ENCODE measurements around the gene TRIM33. TPM values are rescaled to one million over a fixed set of nuclear protein-coding genes. Genes with fewer than 3 reads are reported as not detected.

Gene TRIM33
- total and polyA plus RNA-seq, 2 donors (not counting 1 experiment from before 2014, with no cell fraction given), result 13.7 to 61.0 TPM

DNA sequence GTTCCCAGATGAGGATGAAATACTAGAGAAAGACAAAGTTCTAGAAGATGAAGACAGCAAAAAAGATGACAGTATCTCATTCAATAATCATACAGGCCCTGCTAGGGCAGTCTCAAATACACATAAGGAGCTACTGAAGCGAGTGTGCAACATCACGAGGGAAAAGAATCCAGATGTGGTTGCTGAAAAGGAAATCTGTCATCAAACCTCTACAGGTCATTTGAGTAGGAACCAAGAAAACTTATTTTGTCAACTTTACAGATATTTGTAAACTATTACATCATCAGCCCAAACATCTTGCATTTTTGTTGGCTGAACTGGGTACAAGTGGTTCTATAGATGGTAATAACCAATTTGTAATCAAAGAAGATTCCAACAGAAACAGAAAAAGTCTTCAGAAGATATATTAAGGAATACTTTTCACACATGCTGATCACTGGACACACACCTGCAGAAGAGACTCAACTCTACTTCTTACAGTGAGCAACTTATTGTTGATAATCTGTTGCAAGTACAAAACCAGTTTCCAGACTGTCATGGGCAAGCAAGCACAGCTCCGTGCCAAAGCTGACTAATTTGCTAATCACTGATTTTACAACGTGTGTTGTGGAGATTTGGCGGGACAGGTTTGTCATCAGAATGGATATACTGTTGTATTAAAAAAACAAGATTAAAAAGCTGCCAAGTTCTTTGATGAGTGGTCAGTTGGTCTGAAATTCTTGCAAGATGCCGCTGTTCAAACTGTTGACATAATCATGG is 42.1 kb downstream of the TRIM33 start:
- Mint-ChIP-seq H3K27me3 (no peaks in the 10 kb centered on the region), H3K9me3 (ENCODE audit: insufficient read depth) (no peaks in the 10 kb centered on the region), H3K4me1 (peaks cover 55% of the 10 kb centered on the region), H3K4me3 (no peak overlapping the region), H3K27ac (no peak overlapping the region)
- no peak for TF ChIP-seq EZH2 (IDR thresholded peaks at IDR 0.05; ENCODE audit: borderline replicate concordance, insufficient read depth, low read depth, low read length, poor library complexity, severe bottlenecking)
- TF ChIP-seq, protein P1, sequence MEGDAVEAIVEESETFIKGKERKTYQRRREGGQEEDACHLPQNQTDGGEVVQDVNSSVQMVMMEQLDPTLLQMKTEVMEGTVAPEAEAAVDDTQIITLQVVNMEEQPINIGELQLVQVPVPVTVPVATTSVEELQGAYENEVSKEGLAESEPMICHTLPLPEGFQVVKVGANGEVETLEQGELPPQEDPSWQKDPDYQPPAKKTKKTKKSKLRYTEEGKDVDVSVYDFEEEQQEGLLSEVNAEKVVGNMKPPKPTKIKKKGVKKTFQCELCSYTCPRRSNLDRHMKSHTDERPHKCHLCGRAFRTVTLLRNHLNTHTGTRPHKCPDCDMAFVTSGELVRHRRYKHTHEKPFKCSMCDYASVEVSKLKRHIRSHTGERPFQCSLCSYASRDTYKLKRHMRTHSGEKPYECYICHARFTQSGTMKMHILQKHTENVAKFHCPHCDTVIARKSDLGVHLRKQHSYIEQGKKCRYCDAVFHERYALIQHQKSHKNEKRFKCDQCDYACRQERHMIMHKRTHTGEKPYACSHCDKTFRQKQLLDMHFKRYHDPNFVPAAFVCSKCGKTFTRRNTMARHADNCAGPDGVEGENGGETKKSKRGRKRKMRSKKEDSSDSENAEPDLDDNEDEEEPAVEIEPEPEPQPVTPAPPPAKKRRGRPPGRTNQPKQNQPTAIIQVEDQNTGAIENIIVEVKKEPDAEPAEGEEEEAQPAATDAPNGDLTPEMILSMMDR (IDR thresholded peaks at IDR 0.05), result no peak
- no peaks in the 10 kb centered on the region for H3K36me3 ChIP-seq (replicated peaks in 1 of 2; ENCODE audit: control extremely low read depth in 1 of 2, control insufficient read depth in 1 of 2, extremely low read depth in 1 of 2, insufficient read depth in 2 of 2, low read length in 1 of 2)
- intact Hi-C loops (cut with micrococcal nuclease), result loop anchor here (2.0 kb wide), 1 partner anchor 14 kb away; no protein-coding TSS in a partner anchor
- H3K27me3 ChIP-seq (replicated peaks in 1 of 4; ENCODE audit: control extremely low read depth in 1 of 4, control insufficient read depth in 3 of 4, insufficient read depth in 4 of 4, low read length in 3 of 4), result no peaks in the 10 kb centered on the region
- H3K4me2 ChIP-seq (replicated peaks; ENCODE audit: low read depth, low read length, poor library complexity, severe bottlenecking), result no peak overlapping the region
- peak overlapping the region in 1 of 2 donors; percentile 3 for H3K27ac ChIP-seq (ENCODE audit: low read length in 2 of 2)
- H3K9ac ChIP-seq (ENCODE audit: low read length), result no peak overlapping the region
- no peak for ATAC-seq (ENCODE audit: low read depth)
- H3K9me3 ChIP-seq (ENCODE audit: control extremely low read depth in 1 of 3, control insufficient read depth in 2 of 3, insufficient read depth in 1 of 3, low read length in 2 of 3), result no peaks in the 10 kb centered on the region
- H3K4me3 ChIP-seq (ENCODE audit: control extremely low read depth in 1 of 5, extremely low read depth in 1 of 5, insufficient read depth in 1 of 5, low read depth in 2 of 5, low read length in 4 of 5), result no peak overlapping the region
- H2AFZ ChIP-seq (ENCODE audit: insufficient read depth, low read depth, low read length, poor library complexity, severe bottlenecking), result no peak overlapping the region
- ChIA-PET CTCF (no interaction called here), POLR2A (no interaction called here)
- peaks cover 72% of the 10 kb centered on the region for H4K20me1 ChIP-seq (ENCODE audit: control insufficient read depth, insufficient read depth, low read length, poor library complexity, severe bottlenecking)
- WGBS (ENCODE audit: insufficient coverage), result 100% methylated on average over 2 of the region's 6 CpGs
- H3K4me1 ChIP-seq (ENCODE audit: control insufficient read depth in 2 of 2, insufficient read depth in 2 of 2, low read length in 2 of 2), result peaks cover 11 to 20% of the 10 kb centered on the region in 2 donors
- H3K79me2 ChIP-seq (ENCODE audit: control insufficient read depth, insufficient read depth, low read length), result peaks cover 98% of the 10 kb centered on the region
- DNase-seq, result no peak

DNA sequence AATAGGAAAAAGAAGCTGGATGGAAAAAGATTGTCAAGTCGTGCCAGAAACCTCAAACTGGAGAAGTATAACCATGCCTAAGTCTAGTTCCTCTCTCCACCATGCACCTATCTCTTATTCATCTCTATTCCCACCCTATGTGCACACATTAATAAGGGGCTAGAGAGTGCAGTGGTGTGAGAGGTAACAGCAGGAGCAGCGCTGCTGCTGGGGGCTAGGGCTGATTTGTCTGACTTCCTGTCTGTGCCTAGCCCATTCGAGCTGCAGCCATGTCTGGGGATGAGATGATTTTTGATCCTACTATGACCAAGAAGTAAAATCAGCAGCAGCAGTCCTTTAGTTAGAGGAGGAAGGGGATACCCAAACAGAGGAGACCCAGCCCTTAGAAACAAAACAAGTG is 43.0 kb downstream of the TRIM33 start:
- Histone ChIP-seq H3K79me2 (ENCODE audit: control insufficient read depth, insufficient read depth, low read length) (peaks cover 98% of the 10 kb centered on the region), H3K9ac (ENCODE audit: low read length) (no peak overlapping the region), H3K4me1 (ENCODE audit: control insufficient read depth in 2 of 2, insufficient read depth in 2 of 2, low read length in 2 of 2) (peaks cover 11 to 20% of the 10 kb centered on the region in 2 donors), H4K20me1 (ENCODE audit: control insufficient read depth, insufficient read depth, low read length, poor library complexity, severe bottlenecking) (peaks cover 75% of the 10 kb centered on the region), H3K4me3 (ENCODE audit: control extremely low read depth in 1 of 5, extremely low read depth in 1 of 5, insufficient read depth in 1 of 5, low read depth in 2 of 5, low read length in 4 of 5) (no peak overlapping the region), H3K27ac (ENCODE audit: low read length in 2 of 2) (peak overlapping the region in 1 of 2 donors; percentile 3), H3K9me3 (ENCODE audit: control extremely low read depth in 1 of 3, control insufficient read depth in 2 of 3, insufficient read depth in 1 of 3, low read length in 2 of 3) (no peaks in the 10 kb centered on the region), H3K4me2 (replicated peaks; ENCODE audit: low read depth, low read length, poor library complexity, severe bottlenecking) (peak overlapping the region; percentile 20), H3K27me3 (replicated peaks in 1 of 4; ENCODE audit: control extremely low read depth in 1 of 4, control insufficient read depth in 3 of 4, insufficient read depth in 4 of 4, low read length in 3 of 4) (no peaks in the 10 kb centered on the region), H3K36me3 (replicated peaks in 1 of 2; ENCODE audit: control extremely low read depth in 1 of 2, control insufficient read depth in 1 of 2, extremely low read depth in 1 of 2, insufficient read depth in 2 of 2, low read length in 1 of 2) (no peaks in the 10 kb centered on the region), H2AFZ (ENCODE audit: insufficient read depth, low read depth, low read length, poor library complexity, severe bottlenecking) (no peak overlapping the region)
- DNase-seq (no peak), ATAC-seq (ENCODE audit: low read depth) (no peak)
- intact Hi-C loops (cut with micrococcal nuclease), result loop anchor here (2.0 kb wide), 1 partner anchor 15 kb away; no protein-coding TSS in a partner anchor
- POLR2A ChIA-PET, result no interaction called here
- no peaks in the 10 kb centered on the region for H3K9me3 Mint-ChIP-seq (ENCODE audit: insufficient read depth)
- CTCF ChIA-PET, result interaction anchor here (1.5 kb wide), 1 partner anchor 40 kb away, joined by 3 read pairs; no protein-coding TSS in a partner anchor
- peaks cover 50% of the 10 kb centered on the region for H3K4me1 Mint-ChIP-seq
- no peaks in the 10 kb centered on the region for H3K27me3 Mint-ChIP-seq
- WGBS (ENCODE audit: insufficient coverage), result 80% methylated on average over 1 of the region's 3 CpGs
- no peak overlapping the region for H3K27ac Mint-ChIP-seq
- TF ChIP-seq, protein P1 (IDR thresholded peaks at IDR 0.05), result no peak
- no peak for TF ChIP-seq EZH2 (IDR thresholded peaks at IDR 0.05; ENCODE audit: borderline replicate concordance, insufficient read depth, low read depth, low read length, poor library complexity, severe bottlenecking)
- no peak overlapping the region for H3K4me3 Mint-ChIP-seq

All from B cell (primary cell).